Activated CD4-positive, alpha-beta memory T cell treated with anti-CD3 and anti-CD28 coated beads for 36 hours (primary cell): ENCODE results near the gene ZSCAN5A. TPM values are rescaled to one million over a fixed set of nuclear protein-coding genes. Genes with fewer than 3 reads are reported as not detected.
A peak's percentile ranks its signal among the peaks of the same experiment; 100 is the strongest.
"Not testable (repeated sequence)": the region's sequence is repeated elsewhere in the genome, so short reads cannot be mapped to it uniquely, and the experiment has no call there.

Experiments
- CTCF ChIA-PET: fragments of 350-600 bp; sonication (Branson Sonifier 250); formaldehyde crosslinking; loops from one replicate; lab custom pipeline; 2021; ENCODE audit warnings: antibody characterized with exemption, inconsistent platforms; lab: Charles Lee
- POLR2A ChIA-PET: fragments of 350-600 bp; sonication (Branson Sonifier 250); formaldehyde crosslinking; loops from one replicate; lab custom pipeline; 2021; ENCODE audit warnings: antibody characterized with exemption; lab: Charles Lee
- DNase-seq: peaks from one replicate; pipeline ENCODE4 v3.0.0-alpha.2; 2020
- H3K27ac Mint-ChIP-seq: one replicate; pipeline ENCODE4 v1.8.0; 2021; ENCODE audit warnings: mixed read lengths
- H3K27me3 Mint-ChIP-seq: one replicate; pipeline ENCODE4 v1.8.0; 2021; ENCODE audit warnings: mixed read lengths
- H3K36me3 Mint-ChIP-seq: one replicate; pipeline ENCODE4 v1.8.0; 2021; ENCODE audit warnings: mixed read lengths
- H3K4me1 Mint-ChIP-seq: one replicate; pipeline ENCODE4 v1.8.0; 2021; ENCODE audit warnings: low read depth, mixed read lengths
- H3K4me3 Mint-ChIP-seq: one replicate; pipeline ENCODE4 v1.8.0; 2021; ENCODE audit warnings: mild to moderate bottlenecking, mixed read lengths
- H3K9me3 Mint-ChIP-seq: one replicate; pipeline ENCODE4 v1.8.0; 2021; ENCODE audit warnings: mixed read lengths
- intact Hi-C: fragments of 100-400 bp; cut with micrococcal nuclease; formaldehyde crosslinking; loops from one replicate; pipeline ENCODE4 v1.15.1; 2023
- total RNA-seq, 2 experiments: library from RNA; stranded (reverse); gene quantifications; one replicate each; pipeline ENCODE4 v1.2.3, GENCODE V29; 2021

ZSCAN5A gene
- total RNA-seq, 2 experiments from 2014 or later = 4.5 to 5.2 TPM

- H3K4me3 Mint-ChIP-seq = peak overlapping the region; percentile 23
- H3K9me3 Mint-ChIP-seq = no peaks in the 10 kb centered on the region
- ChIA-PET POLR2A (no interaction called here), CTCF (interaction anchor here (0.5 to 3.7 kb wide), 4 partner anchors 14 to 60 kb away, joined by 3 to 16 read pairs (median 7); no protein-coding TSS in a partner anchor)
- peak; percentile 29 for DNase-seq
- peaks cover 23% of the 10 kb centered on the region for H3K4me1 Mint-ChIP-seq
- H3K27me3 Mint-ChIP-seq = no peaks in the 10 kb centered on the region
- intact Hi-C loops = loop anchor here (5.0 to 10.0 kb wide), 2 partner anchors 658 to 1124 kb away; partner anchors contain the start of genes U2AF2 and ZNF749
- peak overlapping the region; percentile 97 for H3K27ac Mint-ChIP-seq
- H3K36me3 Mint-ChIP-seq = peaks cover 17% of the 10 kb centered on the region
These were observed 1.6 kb downstream of the ZSCAN5A start for GRCh38 chr19:56312787-56313657.

GRCh38 chr19:56312342-56312741 lies 2.3 kb downstream of the ZSCAN5A start:
- H3K36me3 Mint-ChIP-seq = peaks cover 17% of the 10 kb centered on the region
- no peaks in the 10 kb centered on the region for H3K9me3 Mint-ChIP-seq
- H3K4me1 Mint-ChIP-seq = peaks cover 23% of the 10 kb centered on the region
- intact Hi-C loops = loop anchor here (5.0 to 10.0 kb wide), 2 partner anchors 658 to 1125 kb away; partner anchors contain the start of genes U2AF2 and ZNF749
- no peaks in the 10 kb centered on the region for H3K27me3 Mint-ChIP-seq
- no peak overlapping the region for H3K27ac Mint-ChIP-seq
- ChIA-PET CTCF (interaction anchor here (0.5 to 3.7 kb wide), 2 partner anchors 13 to 21 kb away, joined by 3 to 16 read pairs; no protein-coding TSS in a partner anchor), POLR2A (no interaction called here)
- DNase-seq = no peak
- no peak overlapping the region for H3K4me3 Mint-ChIP-seq

- Mint-ChIP-seq H3K4me3 (no peak overlapping the region), H3K27ac (no peak overlapping the region), H3K4me1 (peaks cover 19% of the 10 kb centered on the region), H3K9me3 (no peaks in the 10 kb centered on the region), H3K36me3 (peaks cover 17% of the 10 kb centered on the region), H3K27me3 (no peaks in the 10 kb centered on the region)
- CTCF ChIA-PET = interaction anchor here (0.6 to 2.0 kb wide), 9 partner anchors 19 to 788 kb away, joined by 3 to 21 read pairs (median 4); no protein-coding TSS in a partner anchor
- POLR2A ChIA-PET = no interaction called here
- no peak for DNase-seq
- intact Hi-C loops = loop anchor here (5.0 to 10.0 kb wide), 2 partner anchors 656 to 1127 kb away; partner anchors contain the start of genes U2AF2 and ZNF749
These were observed 4.2 kb downstream of the ZSCAN5A start for GRCh38 chr19:56310462-56310861.

GRCh38 chr19:56309511-56310185 lies 5.0 kb downstream of the ZSCAN5A start:
- Mint-ChIP-seq H3K27me3 (no peaks in the 10 kb centered on the region), H3K9me3 (no peaks in the 10 kb centered on the region), H3K27ac (no peak overlapping the region), H3K4me1 (peaks cover 19% of the 10 kb centered on the region), H3K36me3 (peaks cover 17% of the 10 kb centered on the region), H3K4me3 (no peak overlapping the region)
- CTCF ChIA-PET = interaction anchor here (0.6 to 2.0 kb wide), 17 partner anchors 9 to 243 kb away, joined by 3 to 21 read pairs (median 4); no protein-coding TSS in a partner anchor
- POLR2A ChIA-PET = no interaction called here
- peak; percentile 80 for DNase-seq
- intact Hi-C loops = loop anchor here (5.0 to 10.0 kb wide), 2 partner anchors 655 to 1128 kb away; partner anchors contain the start of genes U2AF2 and ZNF749

- DNase-seq = no peak
- H3K27me3 Mint-ChIP-seq = no peaks in the 10 kb centered on the region
- CTCF ChIA-PET = no interaction called here
- H3K36me3 Mint-ChIP-seq = peaks cover 22% of the 10 kb centered on the region
- intact Hi-C loops = no loop called here
- peaks cover 15% of the 10 kb centered on the region for H3K4me1 Mint-ChIP-seq
- H3K9me3 Mint-ChIP-seq = no peaks in the 10 kb centered on the region
- H3K4me3 Mint-ChIP-seq = no peak overlapping the region
- no peak overlapping the region for H3K27ac Mint-ChIP-seq
- POLR2A ChIA-PET = no interaction called here
These were observed 5.8 kb downstream of the ZSCAN5A start for GRCh38 chr19:56308792-56309191.

- peaks cover 19% of the 10 kb centered on the region for H3K36me3 Mint-ChIP-seq
- H3K4me3 Mint-ChIP-seq, CTCF ChIA-PET, H3K4me1 Mint-ChIP-seq, H3K27me3 Mint-ChIP-seq, H3K9me3 Mint-ChIP-seq, POLR2A ChIA-PET, intact Hi-C loops, DNase-seq, H3K27ac Mint-ChIP-seq: not testable (repeated sequence)
These were observed 7.6 kb downstream of the ZSCAN5A start for GRCh38 chr19:56307062-56307461.

GRCh38 chr19:56306016-56306415 lies 8.6 kb downstream of the ZSCAN5A start:
- POLR2A ChIA-PET = no interaction called here
- Mint-ChIP-seq H3K27ac (no peak overlapping the region), H3K36me3 (peaks cover 19% of the 10 kb centered on the region), H3K4me3 (no peak overlapping the region), H3K9me3 (no peaks in the 10 kb centered on the region), H3K27me3 (no peaks in the 10 kb centered on the region), H3K4me1 (peaks cover 12% of the 10 kb centered on the region)
- DNase-seq = no peak
- CTCF ChIA-PET = no interaction called here
- intact Hi-C loops = no loop called here

- Mint-ChIP-seq H3K36me3 (peaks cover 19% of the 10 kb centered on the region), H3K27ac (no peak overlapping the region), H3K27me3 (no peaks in the 10 kb centered on the region), H3K4me1 (peaks cover 12% of the 10 kb centered on the region), H3K9me3 (no peaks in the 10 kb centered on the region), H3K4me3 (no peak overlapping the region)
- intact Hi-C loops = no loop called here
- DNase-seq = no peak
- ChIA-PET CTCF (no interaction called here), POLR2A (no interaction called here)
These were observed 10.4 kb downstream of the ZSCAN5A start for GRCh38 chr19:56304243-56304642.

- H3K4me1 Mint-ChIP-seq = peaks cover 12% of the 10 kb centered on the region
- ChIA-PET POLR2A (no interaction called here), CTCF (no interaction called here)
- no peak for DNase-seq
- peaks cover 21% of the 10 kb centered on the region for H3K36me3 Mint-ChIP-seq
- H3K27ac Mint-ChIP-seq = peak overlapping the region; percentile 42
- H3K27me3 Mint-ChIP-seq = no peaks in the 10 kb centered on the region
- H3K4me3 Mint-ChIP-seq = no peak overlapping the region
- H3K9me3 Mint-ChIP-seq = no peaks in the 10 kb centered on the region
- intact Hi-C loops = no loop called here
These were observed 12.6 kb downstream of the ZSCAN5A start for GRCh38 chr19:56301886-56302620.

- POLR2A ChIA-PET = no interaction called here
These were observed 13.5 kb downstream of the ZSCAN5A start for GRCh38 chr19:56301155-56301554.

GRCh38 chr19:56299688-56300087 lies 15.0 kb downstream of the ZSCAN5A start:
- no peaks in the 10 kb centered on the region for H3K27me3 Mint-ChIP-seq
- peaks cover 25% of the 10 kb centered on the region for H3K36me3 Mint-ChIP-seq
- H3K27ac Mint-ChIP-seq = no peak overlapping the region
- POLR2A ChIA-PET = interaction anchor here (0.8 kb wide), 1 partner anchor 179 kb away, joined by 3 read pairs; the partner anchor contains the start of gene ZNF787
- no peak for DNase-seq
- intact Hi-C loops = no loop called here
- H3K4me3 Mint-ChIP-seq = no peak overlapping the region
- peaks cover 12% of the 10 kb centered on the region for H3K4me1 Mint-ChIP-seq
- no peaks in the 10 kb centered on the region for H3K9me3 Mint-ChIP-seq
- CTCF ChIA-PET = interaction anchor here (0.6 to 1.7 kb wide), 2 partner anchors 13 to 233 kb away, joined by 3 to 6 read pairs; no protein-coding TSS in a partner anchor

More at GRCh38 chr19:56301155-56301554, 13.5 kb downstream of the ZSCAN5A start:
- no peaks in the 10 kb centered on the region for H3K27me3 Mint-ChIP-seq
- no peak overlapping the region for H3K4me3 Mint-ChIP-seq
- CTCF ChIA-PET = no interaction called here
- intact Hi-C loops = no loop called here
- H3K36me3 Mint-ChIP-seq = peaks cover 25% of the 10 kb centered on the region
- H3K9me3 Mint-ChIP-seq = no peaks in the 10 kb centered on the region
- no peak for DNase-seq
- H3K27ac Mint-ChIP-seq = no peak overlapping the region
- H3K4me1 Mint-ChIP-seq = peaks cover 12% of the 10 kb centered on the region
